Ovary (tissue), 3 donors: ENCODE data around the gene MRI1.

Experiments
- CTCF ChIP-seq, 3 donors: fragments of 450-650 bp in 2 of 3; fragments of 200-600 bp in 1 of 3; IDR thresholded peaks; one replicate each; pipeline versions ENCODE4 v1.5.1 to v1.8.0; 2016 to 2022; ENCODE audit warnings: antibody characterized with exemption in 3 of 3, mild to moderate bottlenecking in 1 of 3
- EP300 ChIP-seq: sonication (generic); formaldehyde crosslinking; IDR thresholded peaks from one replicate; pipeline ENCODE4 v1.6.1; 2017; ENCODE audit warnings: antibody characterized with exemption
- donor health status: DM: no; HTN: no; CAD: no.

- TF ChIP-seq CTCF (IDR thresholded peaks at IDR 0.05) (no peak), EP300 (no peak)
Observed at GRCh38 chr19:13756210-13756609, 8.1 kb upstream of the MRI1 start.
